OCI-LY7 (cell line): Measurements from ENCODE around the gene CDY2B.
"Not testable (repeated sequence)": the region's sequence is repeated elsewhere in the genome, so short reads cannot be mapped to it uniquely, and the experiment has no call there.

ENCODE experiments used
- CTCF ChIP-seq: fragments of 200-600 bp; sonication (generic); conservative IDR thresholded peaks from 2 replicates; pipeline ENCODE4 v1.5.1; 2014; ENCODE audit warnings: mild to moderate bottlenecking, antibody characterized with exemption, low read length, moderate library complexity, mixed read lengths
- EZH2phosphoT487 ChIP-seq: fragments of 200-600 bp; sonication (generic); IDR thresholded peaks from 2 replicates; pipeline ENCODE4 v1.6.1; 2018; ENCODE audit warnings: low read depth, borderline replicate concordance, mild to moderate bottlenecking, mixed run types, antibody characterized with exemption, low read length, moderate library complexity, mixed read lengths

DNA sequence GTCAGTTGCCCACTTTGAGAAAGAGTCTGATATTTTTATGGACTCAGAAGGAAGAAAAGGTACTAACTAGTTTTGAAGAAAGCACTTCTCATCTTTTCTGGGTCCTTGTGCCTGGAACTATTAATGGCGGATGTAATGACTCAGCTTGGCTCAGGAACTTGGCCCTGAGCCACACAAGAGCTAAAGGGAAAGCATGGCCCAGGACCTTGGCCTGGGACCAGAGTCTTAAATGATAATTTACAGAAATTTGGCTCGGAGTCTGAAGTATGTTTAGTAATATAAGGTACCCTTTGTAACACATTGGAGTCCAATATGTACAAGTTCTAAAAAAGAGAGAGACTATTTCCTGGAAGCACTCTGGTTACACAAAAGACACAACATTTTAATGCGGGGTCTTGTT is 4.6 kb downstream of the CDY2B start:
- not testable (repeated sequence) for TF ChIP-seq CTCF, EZH2phosphoT487
